BLaER1 (cell line): ENCODE measurements around the gene NCR1.
"Not testable (repeated sequence)": the region's sequence is repeated elsewhere in the genome, so short reads cannot be mapped to it uniquely, and the experiment has no call there.

Experiments used
- H3K27ac ChIP-seq: shearing (Covaris generic); formaldehyde crosslinking; 2 replicates; pipeline ENCODE4 v1.8.1; 2022
- H3K27me3 ChIP-seq: shearing (Covaris generic); formaldehyde crosslinking; 2 replicates; pipeline ENCODE4 v1.8.1; 2022
- H3K36me3 ChIP-seq: shearing (Covaris generic); formaldehyde crosslinking; 2 replicates; pipeline ENCODE4 v1.8.1; 2022
- H3K4me1 ChIP-seq: shearing (Covaris generic); formaldehyde crosslinking; 2 replicates; pipeline ENCODE4 v1.8.1; 2022
- H3K4me2 ChIP-seq: shearing (Covaris generic); formaldehyde crosslinking; 2 replicates; pipeline ENCODE4 v1.8.1; 2022
- H3K4me3 ChIP-seq: shearing (Covaris generic); formaldehyde crosslinking; 2 replicates; pipeline ENCODE4 v1.8.1; 2022
- H3K9ac ChIP-seq: shearing (Covaris generic); formaldehyde crosslinking; 2 replicates; pipeline ENCODE4 v1.8.1; 2022
- H3K9me3 ChIP-seq: shearing (Covaris generic); formaldehyde crosslinking; 2 replicates; pipeline ENCODE4 v1.8.1; 2022
- H4K20me1 ChIP-seq: shearing (Covaris generic); formaldehyde crosslinking; 2 replicates; pipeline ENCODE4 v1.8.1; 2022
- Cebpa-rat ChIP-seq: shearing (Covaris generic); IDR thresholded peaks from 2 replicates; pipeline ENCODE4 v1.8.1; 2022

NCR1 gene

GRCh38 chr19:54883228-54883627 lies 22.7 kb upstream of the NCR1 start:
- no peak for TF ChIP-seq Cebpa-rat
- Histone ChIP-seq H3K27me3 (no peaks in the 10 kb centered on the region), H3K27ac (peak overlapping the region; percentile 85), H3K4me3 (no peak overlapping the region), H3K9me3 (no peaks in the 10 kb centered on the region), H3K4me2 (peak overlapping the region; percentile 78), H3K4me1 (peaks cover 33% of the 10 kb centered on the region), H3K36me3 (no peaks in the 10 kb centered on the region), H3K9ac (peak overlapping the region; percentile 62), H4K20me1 (no peaks in the 10 kb centered on the region)

- H4K20me1 ChIP-seq: no peaks in the 10 kb centered on the region
- no peaks in the 10 kb centered on the region for H3K36me3 ChIP-seq
- H3K4me3 ChIP-seq: no peak overlapping the region
- H3K4me2 ChIP-seq: no peak overlapping the region
- no peak overlapping the region for H3K9ac ChIP-seq
- H3K4me1 ChIP-seq: peaks cover 9% of the 10 kb centered on the region
- TF ChIP-seq Cebpa-rat: no peak
- no peak overlapping the region for H3K27ac ChIP-seq
- H3K27me3 ChIP-seq: no peaks in the 10 kb centered on the region
- H3K9me3 ChIP-seq: no peaks in the 10 kb centered on the region
Measured at GRCh38 chr19:54888239-54888638, 17.7 kb upstream of the NCR1 start.

DNA sequence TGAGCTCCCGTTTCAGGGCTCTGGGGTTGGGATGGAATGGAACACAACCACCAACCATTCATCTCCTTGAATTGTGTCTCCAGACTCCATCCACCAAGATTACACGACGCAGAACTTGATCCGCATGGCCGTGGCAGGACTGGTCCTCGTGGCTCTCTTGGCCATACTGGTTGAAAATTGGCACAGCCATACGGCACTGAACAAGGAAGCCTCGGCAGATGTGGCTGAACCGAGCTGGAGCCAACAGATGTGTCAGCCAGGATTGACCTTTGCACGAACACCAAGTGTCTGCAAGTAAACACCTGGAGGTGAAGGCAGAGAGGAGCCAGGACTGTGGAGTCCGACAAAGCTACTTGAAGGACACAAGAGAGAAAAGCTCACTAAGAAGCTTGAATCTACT lies 16.4 kb upstream of the NCR1 start:
- H3K4me1 ChIP-seq: no peaks in the 10 kb centered on the region
- no peaks in the 10 kb centered on the region for H4K20me1 ChIP-seq
- H3K27me3 ChIP-seq: no peaks in the 10 kb centered on the region
- no peaks in the 10 kb centered on the region for H3K9me3 ChIP-seq
- no peaks in the 10 kb centered on the region for H3K36me3 ChIP-seq
- H3K9ac ChIP-seq: no peak overlapping the region
- no peak overlapping the region for H3K4me2 ChIP-seq
- no peak for TF ChIP-seq Cebpa-rat
- H3K27ac ChIP-seq: no peak overlapping the region
- H3K4me3 ChIP-seq: no peak overlapping the region

GRCh38 chr19:54893406-54893805 lies 12.5 kb upstream of the NCR1 start:
- H3K9me3 ChIP-seq: no peaks in the 10 kb centered on the region
- H4K20me1 ChIP-seq: no peaks in the 10 kb centered on the region
- H3K27ac ChIP-seq: no peak overlapping the region
- H3K36me3 ChIP-seq: no peaks in the 10 kb centered on the region
- H3K4me3 ChIP-seq: no peak overlapping the region
- no peak overlapping the region for H3K9ac ChIP-seq
- no peak for TF ChIP-seq Cebpa-rat
- no peaks in the 10 kb centered on the region for H3K27me3 ChIP-seq
- H3K4me1 ChIP-seq: no peaks in the 10 kb centered on the region
- H3K4me2 ChIP-seq: no peak overlapping the region

GRCh38 chr19:54894106-54894505 lies 11.8 kb upstream of the NCR1 start:
- not testable (repeated sequence) for H3K9me3 ChIP-seq, H4K20me1 ChIP-seq, H3K4me1 ChIP-seq, H3K4me2 ChIP-seq, H3K27me3 ChIP-seq, H3K9ac ChIP-seq, H3K27ac ChIP-seq, H3K4me3 ChIP-seq, H3K36me3 ChIP-seq

DNA sequence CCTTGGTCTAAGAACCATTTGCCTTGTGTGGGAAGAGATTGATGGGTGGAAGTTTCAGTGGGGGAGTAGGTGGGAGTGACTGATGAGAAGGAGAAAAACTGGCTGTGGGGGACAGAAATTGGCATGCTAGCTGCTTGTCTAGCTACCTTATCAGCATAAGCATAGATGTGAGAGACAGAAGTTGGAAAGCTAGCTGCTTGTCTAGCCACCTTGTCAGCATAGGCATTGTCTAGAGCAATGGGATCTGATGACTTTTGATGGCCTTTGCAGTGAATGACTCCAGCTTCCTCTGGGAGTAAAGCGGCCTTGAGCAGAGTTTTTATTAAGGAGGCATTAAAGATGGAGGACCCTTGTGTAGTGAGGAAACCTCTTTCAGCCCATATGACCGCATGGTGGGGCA lies 9.9 kb upstream of the NCR1 start:
- TF ChIP-seq Cebpa-rat: no peak
- H3K4me3 ChIP-seq: no peak overlapping the region
- no peaks in the 10 kb centered on the region for H4K20me1 ChIP-seq
- no peaks in the 10 kb centered on the region for H3K4me1 ChIP-seq
- H3K9ac ChIP-seq: no peak overlapping the region
- no peaks in the 10 kb centered on the region for H3K27me3 ChIP-seq
- H3K27ac ChIP-seq: no peak overlapping the region
- H3K36me3 ChIP-seq: no peaks in the 10 kb centered on the region
- H3K4me2 ChIP-seq: no peak overlapping the region
- H3K9me3 ChIP-seq: no peaks in the 10 kb centered on the region

DNA sequence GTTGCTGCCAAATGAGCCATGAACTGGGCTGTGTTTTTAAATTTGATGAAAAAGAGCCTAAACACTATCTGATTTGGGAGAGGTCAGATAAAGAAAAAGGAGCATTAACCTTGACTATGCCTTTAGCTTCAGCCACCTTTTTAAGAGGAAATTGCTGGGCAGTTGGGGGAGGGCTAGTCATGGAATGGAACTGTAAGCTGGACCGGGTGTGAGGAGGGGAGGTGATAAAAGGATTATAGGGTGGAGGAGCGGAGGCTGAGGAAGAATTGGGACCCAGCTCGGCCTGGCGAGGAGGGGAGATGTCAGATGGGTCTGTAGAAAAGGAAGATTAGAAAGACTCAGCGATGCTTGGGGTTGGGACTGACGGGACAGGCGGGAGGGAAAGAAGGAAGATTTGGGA lies 7.3 kb upstream of the NCR1 start:
- H3K4me1 ChIP-seq, H4K20me1 ChIP-seq, H3K4me3 ChIP-seq, H3K27me3 ChIP-seq, H3K9me3 ChIP-seq, H3K36me3 ChIP-seq, H3K9ac ChIP-seq, H3K27ac ChIP-seq, H3K4me2 ChIP-seq: not testable (repeated sequence)

GRCh38 chr19:54899646-54900045 lies 6.3 kb upstream of the NCR1 start:
- not testable (repeated sequence) for H4K20me1 ChIP-seq, H3K27ac ChIP-seq, H3K27me3 ChIP-seq, H3K4me1 ChIP-seq, H3K4me3 ChIP-seq, H3K36me3 ChIP-seq, H3K4me2 ChIP-seq, H3K9me3 ChIP-seq, H3K9ac ChIP-seq

- H3K4me3 ChIP-seq, H3K4me2 ChIP-seq, H3K36me3 ChIP-seq, H3K27me3 ChIP-seq, H4K20me1 ChIP-seq, H3K9ac ChIP-seq, H3K9me3 ChIP-seq, H3K27ac ChIP-seq: not testable (repeated sequence)
- peaks cover 15% of the 10 kb centered on the region for H3K4me1 ChIP-seq
Measured at GRCh38 chr19:54901153-54901552, 4.8 kb upstream of the NCR1 start.

- Histone ChIP-seq H3K27ac (no peak overlapping the region), H3K9ac (no peak overlapping the region)
Measured at GRCh38 chr19:54902061-54902460, 3.9 kb upstream of the NCR1 start.

GRCh38 chr19:54903303-54903702 lies 2.6 kb upstream of the NCR1 start:
- no peak overlapping the region for H3K4me3 ChIP-seq
- H3K4me1 ChIP-seq: peaks cover 24% of the 10 kb centered on the region
- H4K20me1 ChIP-seq: no peaks in the 10 kb centered on the region
- H3K4me2 ChIP-seq: no peak overlapping the region
- no peak overlapping the region for H3K27ac ChIP-seq
- no peaks in the 10 kb centered on the region for H3K36me3 ChIP-seq
- H3K9me3 ChIP-seq: 0 out of 2 replicates have a peak, but pooled peaks cover under 1% of the 10 kb centered on the region
- TF ChIP-seq Cebpa-rat: no peak
- H3K27me3 ChIP-seq: no peaks in the 10 kb centered on the region
- no peak overlapping the region for H3K9ac ChIP-seq

More at GRCh38 chr19:54902061-54902460, 3.9 kb upstream of the NCR1 start:
- Histone ChIP-seq H4K20me1 (no peaks in the 10 kb centered on the region), H3K36me3 (no peaks in the 10 kb centered on the region), H3K4me1 (peaks cover 24% of the 10 kb centered on the region), H3K4me2 (no peak overlapping the region), H3K4me3 (no peak overlapping the region), H3K27me3 (no peaks in the 10 kb centered on the region), H3K9me3 (no peaks in the 10 kb centered on the region)
- no peak for TF ChIP-seq Cebpa-rat

GRCh38 chr19:54904261-54904660 lies 1.7 kb upstream of the NCR1 start:
- not testable (repeated sequence) for H4K20me1 ChIP-seq, H3K9me3 ChIP-seq, H3K27ac ChIP-seq, H3K4me2 ChIP-seq, H3K36me3 ChIP-seq, H3K9ac ChIP-seq, H3K27me3 ChIP-seq, H3K4me3 ChIP-seq
- peaks cover 24% of the 10 kb centered on the region for H3K4me1 ChIP-seq
